A204.1 (cell line): ENCODE measurements around the gene FER1L5.

Experiments
- FAIRE-seq: peaks from 2 replicates; lab custom pipeline; 2012; peaks lifted over from hg19 to GRCh38; lab: Jason Lieb, UNC

FER1L5 gene

GRCh38 chr2:96681540-96681939, 39.0 kb downstream of the FER1L5 start:
- no peak for FAIRE-seq

GRCh38 chr2:96683307-96683706, 40.7 kb downstream of the FER1L5 start:
- FAIRE-seq: no peak

- FAIRE-seq: no peak
Measured at GRCh38 chr2:96683972-96684820, 41.6 kb downstream of the FER1L5 start.

- FAIRE-seq: no peak
Measured at GRCh38 chr2:96684883-96685576, 42.5 kb downstream of the FER1L5 start.

- FAIRE-seq: no peak
Measured at GRCh38 chr2:96685577-96686459, 43.3 kb downstream of the FER1L5 start.

GRCh38 chr2:96687266-96687665, 44.7 kb downstream of the FER1L5 start:
- no peak for FAIRE-seq

- FAIRE-seq: no peak
Measured at GRCh38 chr2:96687711-96688640, 45.4 kb downstream of the FER1L5 start.

GRCh38 chr2:96688649-96689430, 46.3 kb downstream of the FER1L5 start:
- FAIRE-seq: no peak

- FAIRE-seq: no peak
Measured at GRCh38 chr2:96689431-96689991, 46.9 kb downstream of the FER1L5 start.

GRCh38 chr2:96690306-96691021, 47.9 kb downstream of the FER1L5 start:
- no peak for FAIRE-seq

- no peak for FAIRE-seq
Measured at GRCh38 chr2:96691022-96691612, 48.6 kb downstream of the FER1L5 start.

- FAIRE-seq: no peak
Measured at GRCh38 chr2:96692094-96692971, 49.8 kb downstream of the FER1L5 start.

- no peak for FAIRE-seq
Measured at GRCh38 chr2:96693286-96694200, 51.0 kb downstream of the FER1L5 start.

GRCh38 chr2:96694279-96694678, 51.7 kb downstream of the FER1L5 start:
- no peak for FAIRE-seq

- FAIRE-seq: no peak
Measured at GRCh38 chr2:96694816-96695455, 52.4 kb downstream of the FER1L5 start.

GRCh38 chr2:96695602-96696001, 53.0 kb downstream of the FER1L5 start:
- FAIRE-seq: no peak

GRCh38 chr2:96697476-96697875, 54.9 kb downstream of the FER1L5 start:
- no peak for FAIRE-seq
